ENCODE data around the gene BEND4. TPM values are rescaled to one million over a fixed set of nuclear protein-coding genes. Genes with fewer than 3 reads are reported as not detected.

The BEND4 gene
- not detected in 2 replicates for total RNA-seq

GRCh38 chr4:42152507-42153504 is at the start of gene BEND4:
BEND4 (minus strand) TSS chr4:42152655; CDS start chr4:42152143, 512 bp downstream.

Other genes with a start within 250 kb of the BEND4 start
- 37.2 and 40.7 TPM in 2 replicates for gene TMEM33, start 217.2 kb downstream of the BEND4 start, total RNA-seq
- under 0.01 and 0.17 TPM in 2 replicates for gene DCAF4L1, start 170.9 kb downstream of the BEND4 start, total RNA-seq
- 59.2 and 95.3 TPM in 2 replicates for gene SLC30A9, start 162.1 kb downstream of the BEND4 start, total RNA-seq
- gene SHISA3, start 244.8 kb upstream of the BEND4 start, total RNA-seq: 0.17 and 0.73 TPM in 2 replicates